Activated CD4-positive, alpha-beta T cell treated with anti-CD3 and anti-CD28 coated beads, Interleukin-10, Interleukin-2, amounts not matched to agents 100 ng/mL and 50 ng/mL, durations not matched to agents 16 hours and 8 hours (primary cell): Measurements from ENCODE around the gene ARPC4.
"Not testable (repeated sequence)": the region's sequence is repeated elsewhere in the genome, so short reads cannot be mapped to it uniquely, and the experiment has no call there.

Experiments used
- DNase-seq: peaks from one replicate; pipeline ENCODE4 v3.0.0-alpha.2; 2020

Gene ARPC4

DNA sequence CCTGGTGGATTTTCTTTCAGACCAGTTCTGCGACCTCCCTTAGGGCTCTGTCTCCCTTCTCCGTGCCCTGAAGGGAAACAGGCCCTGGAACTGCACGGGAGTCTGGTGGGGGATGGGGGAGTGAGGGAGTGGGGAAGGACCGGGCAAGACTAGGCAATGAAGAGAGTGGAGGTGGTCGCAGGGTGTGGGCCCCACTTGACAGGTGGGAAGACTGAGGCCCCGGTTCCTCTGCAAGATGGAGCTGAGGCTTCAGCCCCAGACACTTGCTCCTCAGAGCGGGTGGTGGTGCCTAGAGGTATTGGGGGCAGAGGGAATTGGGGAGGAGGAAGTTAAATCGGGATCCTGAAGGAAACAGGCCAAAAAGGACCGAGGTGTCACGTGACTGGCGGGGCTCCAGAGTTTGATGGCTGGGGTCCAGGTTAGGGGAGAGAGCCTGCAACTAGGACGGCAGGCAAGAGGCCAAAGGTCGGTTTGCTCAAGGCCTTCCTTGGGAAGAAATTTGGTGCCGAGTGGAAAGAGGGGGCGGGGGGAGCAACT, 22.5 kb upstream of the ARPC4 start:
- DNase-seq = no peak

DNA sequence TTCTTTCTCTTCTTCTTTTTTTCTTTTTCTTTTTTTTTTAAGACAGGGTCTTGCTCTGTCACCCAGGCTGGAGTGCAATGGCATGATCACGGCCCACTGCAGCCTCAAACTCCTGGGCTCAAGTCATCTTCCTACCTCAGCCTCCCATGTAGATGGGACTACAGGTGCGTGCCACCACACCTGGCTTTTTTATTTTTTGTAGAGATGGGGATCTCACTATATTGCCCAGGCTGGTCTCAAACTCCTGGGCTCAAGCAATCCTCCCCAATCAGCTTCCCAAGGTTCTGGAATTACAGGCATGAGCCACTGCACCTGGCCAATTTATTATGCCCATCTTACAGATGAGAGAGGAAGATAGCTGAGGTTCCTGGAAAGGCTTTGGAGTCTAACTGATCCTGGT, 21.9 kb upstream of the ARPC4 start:
- DNase-seq = not testable (repeated sequence)

DNA sequence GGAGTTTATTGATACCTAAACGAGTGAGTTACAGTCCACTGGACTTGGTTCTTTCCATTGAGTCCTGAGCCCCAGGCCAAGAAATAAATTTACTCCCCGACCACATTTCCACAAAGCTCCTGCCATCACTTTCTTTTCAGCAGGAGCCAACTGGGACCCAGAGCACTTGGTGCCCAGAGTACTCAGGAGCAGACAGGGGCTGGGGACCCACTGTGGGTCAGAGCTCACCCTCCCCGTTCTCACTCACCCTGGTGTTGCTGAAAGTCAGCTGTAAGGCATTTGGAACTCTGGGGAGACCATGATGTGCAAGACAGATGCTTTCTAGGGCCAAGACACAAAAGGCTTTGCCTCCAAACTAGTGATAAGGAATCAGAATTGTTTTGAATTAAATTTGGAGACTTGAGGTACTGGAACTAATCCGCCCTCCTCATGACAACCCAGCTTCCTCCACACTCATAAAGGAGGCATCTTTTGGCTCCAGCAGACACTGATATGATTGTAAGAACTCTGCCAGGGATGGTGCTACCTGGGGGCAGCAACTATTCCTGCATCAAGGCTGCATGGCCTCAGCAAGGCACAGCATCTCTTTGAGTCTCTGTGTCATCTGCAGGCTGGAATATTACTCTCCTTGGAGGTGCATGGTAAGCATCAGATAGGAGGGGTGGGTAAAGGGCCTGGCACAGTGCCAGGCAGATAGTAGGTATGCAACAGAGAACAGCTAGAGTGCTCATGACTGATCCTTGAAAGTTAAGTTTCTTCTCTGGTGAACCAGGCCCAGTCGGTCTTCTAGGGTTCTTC, 15.8 kb upstream of the ARPC4 start:
- DNase-seq = no peak

DNA sequence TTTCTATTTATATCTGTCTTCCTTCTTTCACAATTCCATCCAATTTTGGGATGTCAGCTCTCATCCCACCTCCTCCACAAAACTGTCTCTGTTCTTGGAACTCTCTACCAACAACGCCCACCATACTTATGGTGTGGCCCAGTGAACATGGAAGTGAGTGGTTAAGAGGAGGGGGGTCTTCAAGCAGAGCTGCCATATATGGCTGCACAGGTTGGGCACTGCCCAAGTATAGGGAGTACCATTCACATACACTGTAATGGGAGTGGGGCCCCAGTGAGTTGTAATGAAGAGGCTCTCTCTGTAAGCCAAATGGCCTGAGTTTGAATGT, 15.2 kb upstream of the ARPC4 start:
- DNase-seq = no peak

DNA sequence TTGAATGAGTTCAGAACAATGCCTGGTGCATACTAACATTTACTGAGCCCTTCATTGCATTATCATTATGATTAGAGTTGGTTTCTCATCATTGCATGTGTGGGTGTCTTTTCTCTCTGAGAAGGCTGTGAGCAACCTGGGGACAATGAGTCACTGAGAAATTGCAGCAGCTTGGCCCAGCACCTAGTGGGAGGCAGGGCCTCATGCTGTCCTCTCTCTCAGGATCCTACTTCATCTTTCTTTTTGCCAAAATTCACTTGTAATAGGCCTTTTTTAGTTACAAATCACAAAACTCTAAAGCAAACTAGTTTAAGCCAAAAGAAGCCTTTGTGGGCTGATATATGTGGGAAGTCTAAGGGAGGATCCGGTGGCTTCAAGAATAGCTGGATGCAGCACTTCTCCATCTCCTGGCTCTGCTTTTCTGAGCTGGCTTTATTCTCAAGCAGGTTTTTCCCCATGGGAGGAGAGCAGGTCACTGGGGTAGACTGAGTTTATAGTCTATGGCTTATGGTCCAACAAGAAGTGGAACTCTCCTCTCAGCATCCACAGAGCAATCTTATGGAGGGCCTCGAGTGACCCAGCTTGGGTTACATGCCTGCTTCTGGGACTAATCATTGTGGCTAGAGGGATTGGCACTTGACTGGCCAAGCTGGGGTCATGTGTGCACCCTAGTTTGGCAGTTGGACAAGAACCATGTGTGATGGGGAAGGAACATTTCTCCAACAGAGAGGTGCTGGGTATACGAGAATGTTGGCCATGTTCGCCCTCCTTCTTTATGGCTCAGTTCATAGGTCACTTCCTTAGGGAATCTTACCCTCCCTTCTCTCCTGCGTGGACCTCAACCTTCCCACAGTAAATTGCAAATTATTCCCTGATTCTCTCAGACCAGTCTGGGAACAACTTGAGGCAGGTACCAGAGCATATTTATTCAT, 14.5 kb upstream of the ARPC4 start:
- peak; percentile 81 for DNase-seq

DNA sequence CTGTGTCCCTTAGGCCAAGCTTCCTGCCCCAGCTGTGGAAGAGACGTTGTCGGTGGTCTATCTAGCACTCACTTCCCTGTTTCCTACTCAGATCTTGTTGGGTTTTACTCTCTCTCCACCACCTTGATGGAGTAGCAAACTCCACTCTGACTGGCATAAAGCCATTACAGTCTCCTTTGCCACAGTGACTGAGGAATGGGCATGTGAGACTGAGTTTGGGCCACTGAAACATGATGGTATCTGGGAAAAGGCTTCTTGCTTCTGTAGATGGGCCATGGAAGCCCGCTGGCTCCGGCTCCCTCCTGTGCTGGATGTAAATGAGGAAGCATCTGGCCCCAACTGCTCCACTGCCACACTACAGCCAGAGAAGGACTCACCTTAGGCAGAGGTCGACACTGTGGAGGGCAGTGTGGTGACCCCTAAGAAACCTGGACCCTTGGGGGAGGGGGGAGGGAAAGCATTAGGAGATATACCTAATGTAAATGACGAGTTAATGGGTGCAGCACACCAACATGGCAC, 13.7 kb upstream of the ARPC4 start:
- no peak for DNase-seq

DNA sequence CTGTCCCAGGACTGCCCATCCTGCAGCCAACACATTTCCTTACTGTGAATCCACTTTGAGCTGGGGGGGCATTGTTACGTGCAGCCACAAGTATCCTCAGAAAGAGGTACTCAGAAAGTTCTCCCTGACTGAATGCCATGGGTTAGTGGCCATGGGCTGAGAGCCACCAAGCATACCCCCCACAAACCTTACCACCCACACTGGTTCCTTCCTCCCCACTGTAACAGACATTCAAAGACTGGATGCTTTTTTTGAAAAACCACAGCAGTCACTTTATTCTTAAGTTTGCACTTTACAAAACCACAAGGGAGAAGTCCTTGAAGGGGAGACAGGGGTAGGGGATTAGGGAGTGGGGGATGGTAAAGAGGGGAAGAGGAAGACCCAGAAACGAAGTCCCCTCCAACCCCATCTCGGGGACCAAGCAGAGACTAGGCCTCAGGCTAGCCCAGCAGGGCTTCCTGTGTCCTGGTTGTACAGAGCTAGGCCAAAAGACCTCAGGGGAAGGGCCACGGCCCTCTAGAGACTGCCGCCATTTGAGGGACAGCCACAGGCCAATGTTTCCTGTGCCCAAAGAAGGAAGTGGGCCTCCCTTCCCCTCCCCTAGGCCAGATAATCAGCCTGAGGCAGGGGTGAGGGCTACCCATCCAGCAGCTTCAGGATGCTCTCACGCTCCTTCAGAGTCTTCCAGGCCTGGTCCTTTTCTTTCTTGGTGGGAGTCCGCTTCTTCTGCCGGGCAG, 13.0 kb upstream of the ARPC4 start:
- peak; percentile 61 for DNase-seq

DNA sequence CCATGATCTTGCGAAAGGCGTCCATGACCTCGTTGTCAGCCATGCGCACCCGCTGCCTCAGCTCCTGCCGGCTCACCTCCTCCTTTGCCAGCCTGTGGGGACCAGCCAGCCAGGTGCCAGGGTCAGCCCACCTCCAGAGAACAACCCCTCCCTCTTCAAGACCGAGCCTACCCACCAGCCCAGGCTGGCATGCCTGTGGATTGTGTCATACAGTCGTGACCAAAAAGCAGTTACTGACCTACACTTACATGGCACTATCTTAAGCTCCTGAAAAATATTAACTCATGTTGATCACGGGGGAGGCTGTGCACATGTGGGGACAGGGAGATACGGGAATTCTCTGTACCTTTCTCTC, 12.4 kb upstream of the ARPC4 start:
- no peak for DNase-seq

DNA sequence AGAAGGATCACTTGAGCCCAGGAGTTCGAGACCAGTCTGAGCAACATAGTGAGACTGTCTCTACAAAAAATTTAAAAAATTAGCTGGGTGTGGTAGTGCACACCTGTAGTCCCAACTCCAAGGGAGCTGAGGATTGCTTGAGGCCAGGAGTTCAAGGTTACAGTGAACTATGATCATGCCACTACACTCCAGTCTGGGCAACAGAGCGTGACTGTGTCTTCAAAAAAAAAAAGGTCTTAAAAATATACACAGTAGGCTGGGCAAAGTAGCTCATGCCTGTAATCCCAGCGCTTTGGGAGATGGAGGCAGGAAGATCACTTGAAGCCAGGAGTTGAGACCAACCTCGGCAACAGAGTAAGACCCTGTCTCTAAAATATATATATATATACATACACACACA, 12.0 kb upstream of the ARPC4 start:
- DNase-seq = no peak

DNA sequence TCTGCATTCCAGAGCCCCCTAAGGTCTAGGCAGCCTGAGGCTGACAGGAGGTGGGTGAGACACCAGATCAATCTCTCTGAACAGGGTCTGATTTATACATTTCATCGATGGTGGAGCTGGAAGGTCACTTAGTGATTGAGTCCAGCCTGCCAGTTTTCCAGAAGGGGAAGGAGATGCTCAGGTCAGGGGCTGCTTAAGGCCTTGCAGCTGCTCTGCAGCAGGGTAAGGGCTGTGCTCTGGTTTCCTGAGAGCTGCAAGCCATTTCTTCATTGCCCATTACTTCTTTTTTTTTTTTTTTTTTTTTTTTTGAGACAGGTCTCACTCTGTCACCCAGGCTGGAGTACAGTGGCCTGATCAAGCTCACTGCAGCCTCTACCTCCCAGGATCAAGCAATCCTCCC, 11.3 kb upstream of the ARPC4 start:
- DNase-seq = no peak

DNA sequence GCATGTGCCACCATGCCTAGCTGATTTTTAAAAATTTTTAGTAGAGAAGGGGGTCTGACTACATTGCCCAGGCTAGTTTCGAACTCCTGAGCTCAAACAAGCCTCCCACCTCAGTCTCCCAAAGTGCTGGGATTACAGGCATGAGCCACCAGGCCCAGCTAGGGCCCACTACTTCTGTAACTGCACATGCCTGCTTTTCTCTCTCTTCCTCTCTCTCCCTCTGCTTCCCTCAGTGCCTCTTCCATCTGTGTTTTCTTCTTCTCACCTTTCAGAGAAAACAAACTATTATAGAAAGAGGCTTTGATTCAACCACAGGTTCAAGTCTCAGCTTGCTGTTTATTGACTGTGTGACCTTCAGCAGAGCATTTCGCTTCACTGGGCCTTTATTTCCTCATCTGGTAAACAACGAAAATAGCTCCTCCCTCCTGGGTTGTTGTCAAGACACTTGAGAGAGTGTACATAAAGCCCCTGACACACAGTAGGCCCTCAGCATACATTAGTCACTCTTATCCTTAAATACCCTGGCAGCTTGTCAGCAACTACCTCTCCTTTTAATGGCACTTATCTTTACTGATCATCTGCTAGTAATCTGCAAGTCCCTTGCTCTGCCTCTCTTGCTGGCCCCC, 10.8 kb upstream of the ARPC4 start:
- DNase-seq = no peak

DNA sequence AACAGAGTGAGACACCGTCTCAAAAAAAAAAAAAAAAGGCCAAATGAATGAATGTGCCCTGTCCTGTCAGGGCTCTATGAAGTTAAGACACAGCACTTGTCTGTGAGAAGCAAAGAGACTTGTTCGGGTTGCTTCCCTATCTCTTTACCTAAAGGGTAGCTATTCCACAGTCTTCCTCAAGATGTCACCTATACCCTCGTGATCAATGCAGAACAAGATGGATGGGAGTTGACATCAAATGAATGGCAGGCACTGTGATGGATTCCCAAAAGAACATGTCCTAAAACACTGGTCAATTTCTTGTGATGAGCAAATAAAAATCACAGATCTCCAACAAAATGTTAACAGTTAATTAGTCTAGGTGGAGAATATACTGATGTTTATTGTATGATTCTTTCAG, 10.1 kb upstream of the ARPC4 start:
- DNase-seq = no peak

DNA sequence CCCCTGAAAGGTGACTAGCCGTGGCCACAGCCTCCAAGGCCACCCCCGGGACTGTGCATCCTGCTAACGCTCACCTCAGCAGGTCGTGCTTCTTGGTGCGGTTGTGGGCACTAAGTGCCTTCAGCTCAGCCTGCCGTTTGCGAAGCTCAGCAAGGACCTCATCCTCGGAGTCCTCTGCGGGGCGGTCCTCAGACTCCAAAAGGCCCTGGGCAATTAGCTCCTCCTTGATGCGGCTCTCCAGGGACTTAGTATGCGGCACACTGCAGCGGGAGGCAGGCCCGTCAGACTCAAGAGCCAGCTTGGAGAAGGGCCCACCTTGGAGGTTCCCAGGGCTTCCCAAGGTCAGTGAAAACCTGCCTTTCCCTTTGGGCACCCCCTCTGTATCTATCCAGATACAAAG, 8.9 kb upstream of the ARPC4 start:
- no peak for DNase-seq

DNA sequence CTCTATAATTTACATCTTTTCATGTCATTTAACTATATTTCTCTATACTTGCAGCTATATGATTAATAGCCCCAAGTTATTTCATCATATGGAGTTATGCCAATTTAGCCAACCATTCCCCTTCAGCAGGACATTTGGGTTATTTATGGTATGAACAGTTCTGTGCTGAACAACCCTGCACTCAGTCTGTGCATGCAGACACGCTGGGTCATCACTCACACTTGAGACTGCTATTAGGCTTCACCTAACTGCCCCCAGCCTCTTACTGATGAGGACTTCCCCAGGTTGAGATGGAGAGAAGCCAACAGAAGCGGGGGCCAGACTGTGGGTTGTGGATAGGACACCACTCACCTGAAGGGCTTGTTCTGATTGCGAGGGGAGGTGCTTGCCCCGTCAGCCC, 7.9 kb upstream of the ARPC4 start:
- no peak for DNase-seq

DNA sequence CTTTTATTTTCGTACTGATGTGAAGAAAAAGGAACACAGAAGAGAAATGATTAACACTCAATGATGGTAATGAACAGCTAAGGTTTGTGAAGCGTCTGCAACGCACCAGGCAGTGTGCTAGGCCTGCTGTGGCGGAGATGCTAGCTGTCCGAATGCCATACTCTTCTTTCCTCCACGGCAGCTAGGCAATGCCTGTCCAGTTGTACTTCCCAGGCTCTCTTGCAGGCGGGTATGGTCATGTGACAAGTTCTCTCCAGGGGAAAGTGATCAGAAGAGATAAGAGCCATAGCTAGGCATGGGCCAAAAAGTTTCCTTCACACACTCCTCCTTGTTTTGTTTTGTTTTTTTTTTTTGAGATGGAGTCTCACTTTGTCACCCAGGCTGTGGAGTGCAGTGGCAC, 7.3 kb upstream of the ARPC4 start:
- no peak for DNase-seq

DNA sequence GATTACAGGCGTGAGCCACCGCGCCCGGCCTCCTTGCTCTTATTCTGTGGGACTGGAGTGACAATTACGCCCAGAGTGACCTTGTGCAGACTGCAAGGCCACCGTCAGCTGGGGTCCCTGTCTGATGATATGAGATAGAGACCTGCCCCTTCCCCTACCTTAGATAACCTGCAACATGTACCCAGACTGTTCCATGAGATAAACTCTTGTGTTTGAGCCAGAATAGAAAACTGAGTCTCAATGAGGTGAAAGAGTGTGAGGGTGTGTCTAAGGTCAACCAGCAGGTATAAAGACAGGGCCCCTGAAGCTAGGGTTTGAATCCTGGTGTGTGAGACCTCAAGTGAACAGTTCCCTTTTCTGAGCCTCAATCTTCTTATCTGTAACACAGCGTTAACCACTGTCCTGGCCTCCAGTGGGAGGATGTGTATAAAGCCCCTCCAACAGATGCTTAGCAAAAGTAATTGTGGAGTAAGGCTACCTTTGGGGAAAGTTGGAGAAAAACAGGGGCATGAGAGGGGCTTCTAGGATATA, 6.6 kb upstream of the ARPC4 start:
- no peak for DNase-seq

DNA sequence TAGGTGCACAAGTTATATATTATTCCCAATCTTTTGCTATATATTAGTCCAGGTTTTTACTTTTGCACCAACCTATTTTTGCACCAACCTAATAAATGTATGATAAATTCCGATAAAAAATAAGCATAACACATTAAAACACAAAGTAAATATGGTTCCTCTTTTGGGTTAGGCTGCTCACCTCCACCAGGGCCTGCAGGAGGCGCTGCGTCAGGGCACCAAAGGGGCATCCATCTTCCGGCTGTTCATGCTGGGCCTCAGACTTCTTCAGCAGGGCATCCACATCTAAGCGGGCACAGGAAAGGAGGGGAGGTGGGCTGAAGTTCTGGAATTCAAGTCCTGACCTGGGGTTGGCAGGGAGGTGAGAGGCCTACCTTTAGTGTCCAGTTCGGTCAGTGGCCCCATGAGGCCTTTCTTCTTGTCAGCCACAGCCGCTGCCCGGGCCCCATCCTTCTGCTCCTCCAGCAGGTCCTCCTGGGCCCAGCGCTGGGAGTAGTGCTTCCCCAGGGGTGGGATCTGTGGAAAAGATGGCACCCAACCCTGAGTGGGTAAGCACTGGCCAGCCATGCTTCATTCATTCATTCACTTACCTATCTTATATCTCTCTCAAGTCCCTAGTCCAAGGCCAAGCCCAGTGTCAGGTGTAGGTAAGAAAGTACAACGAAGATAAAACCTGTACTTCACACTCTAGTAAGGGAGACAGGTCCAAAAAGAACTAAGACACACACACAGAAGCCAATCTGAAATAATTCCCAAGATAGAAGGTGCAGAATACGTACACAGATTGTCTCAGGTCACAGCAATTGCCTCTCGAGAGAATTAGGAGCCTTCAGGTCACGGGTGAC, 5.8 kb upstream of the ARPC4 start:
- DNase-seq = no peak

DNA sequence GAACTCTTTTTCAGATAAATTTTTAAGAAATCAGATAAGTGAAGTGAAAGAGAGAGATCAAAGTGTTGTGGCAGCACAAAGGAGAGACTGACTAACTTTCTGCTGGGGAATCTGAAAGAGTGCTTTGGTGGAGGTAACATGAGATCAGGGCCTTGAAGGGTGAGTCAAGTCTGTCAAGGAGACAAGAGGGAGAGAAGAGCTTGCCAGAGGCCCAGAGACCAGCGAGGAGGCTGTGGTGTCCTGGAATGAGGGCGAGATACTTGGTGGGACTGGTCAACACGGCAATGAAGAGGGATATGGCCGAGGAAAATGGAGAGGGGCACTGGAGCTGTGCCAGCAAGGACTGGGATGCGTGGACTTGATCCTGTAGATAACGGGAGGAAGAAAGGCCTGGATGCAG, 5.2 kb upstream of the ARPC4 start:
- no peak for DNase-seq

DNA sequence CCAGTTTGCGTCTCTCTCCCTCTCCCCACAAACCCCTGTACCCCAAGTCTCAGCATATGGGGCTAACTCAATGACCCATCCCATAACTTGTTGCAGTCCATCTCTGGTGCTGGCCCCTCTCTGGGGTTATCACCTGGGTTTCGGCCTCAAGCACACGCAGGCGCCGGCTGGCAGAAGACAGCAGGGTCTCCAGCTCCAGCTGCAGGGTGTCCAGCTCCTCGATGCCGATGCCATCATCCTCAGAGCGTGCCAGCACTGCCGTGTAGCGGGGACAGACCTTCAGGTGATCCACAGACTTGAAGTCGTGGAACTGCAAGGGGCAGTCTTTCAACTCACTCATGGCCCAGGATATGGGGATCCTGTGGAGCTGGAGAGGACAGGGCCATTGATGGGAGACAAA, 1.8 kb upstream of the ARPC4 start:
- DNase-seq = no peak

DNA sequence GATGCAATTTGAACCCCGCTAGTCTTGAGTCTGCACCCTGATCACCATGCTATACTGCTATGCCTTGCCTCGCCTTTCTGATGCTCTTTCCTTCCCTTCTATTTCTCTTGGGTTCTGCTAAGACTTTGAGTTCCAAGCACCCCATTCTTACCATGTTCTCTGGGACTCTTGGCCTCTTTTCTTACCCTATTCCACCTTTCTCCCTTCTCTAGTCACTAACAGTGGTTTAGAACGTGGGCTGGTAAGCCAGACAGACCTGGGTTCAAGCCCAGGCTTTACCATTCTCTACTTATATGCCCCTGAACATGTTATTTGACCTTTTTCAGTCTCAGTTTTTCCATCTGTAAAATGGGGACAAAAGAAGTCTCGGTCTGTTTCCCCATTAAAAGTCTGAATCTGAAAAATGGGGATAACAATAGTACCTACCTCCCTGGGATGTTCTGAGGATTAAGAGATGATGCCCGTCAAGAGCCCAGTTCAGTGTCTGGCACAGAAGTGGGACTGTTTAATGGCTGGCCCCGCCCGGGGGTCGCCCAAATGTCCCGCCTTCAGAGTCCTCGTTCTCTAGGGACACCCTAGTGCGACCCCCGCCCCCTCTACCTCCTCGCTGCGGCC, 985 bp upstream of the ARPC4 start:
- no peak for DNase-seq

DNA sequence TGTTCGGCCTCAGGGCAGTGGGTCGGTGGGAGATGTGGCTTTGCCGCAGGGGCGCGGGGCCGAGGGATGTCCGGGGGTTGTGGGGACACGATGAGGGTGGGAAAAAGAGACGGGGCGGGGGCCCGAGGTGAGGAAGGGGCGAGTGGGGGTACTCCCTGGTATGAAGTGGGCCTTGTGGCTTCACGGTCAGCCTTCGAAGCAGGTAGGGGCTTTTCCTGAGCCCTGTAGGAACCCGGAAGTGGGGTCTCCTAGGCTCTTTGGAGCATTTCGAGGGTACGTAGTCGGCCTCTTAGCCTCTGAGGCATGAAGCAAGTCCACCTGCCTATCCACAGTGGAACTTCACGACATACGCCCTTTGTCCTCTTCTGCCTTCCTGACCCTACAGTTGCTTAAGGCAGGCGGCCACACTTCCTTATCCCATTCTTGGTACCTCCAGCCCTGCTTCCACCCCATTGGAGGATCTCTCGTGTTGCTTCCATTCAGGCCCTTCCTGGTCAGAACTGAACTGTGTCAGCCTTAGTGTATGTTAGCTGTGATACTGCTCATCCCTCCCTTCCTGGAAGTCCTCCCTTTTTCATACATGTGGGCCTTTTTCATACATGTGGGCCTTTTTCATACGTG, 389 bp downstream of the ARPC4 start:
- DNase-seq = peak; percentile 59
